Gastroesophageal sphincter (tissue), 4 donors: ENCODE measurements around the gene NSUN3. TPM values are rescaled to one million over a fixed set of nuclear protein-coding genes. Genes with fewer than 3 reads are reported as not detected.

Experiments
- ATAC-seq: fragments of 150-250 bp; one replicate; pipeline ENCODE4 v1.9.1; 2016; ENCODE audit warnings: mild to moderate bottlenecking, moderate library complexity
- H3K27ac ChIP-seq, 4 donors: fragments of 200-600 bp; sonication (generic) in 3 of 4; 1 replicate in 3 of 4; 2 replicates in 1 of 4; pipeline ENCODE4 v1.5.1; 2016 to 2019
- H3K27me3 ChIP-seq: fragments of 200-600 bp; sonication (generic); one replicate; pipeline ENCODE4 v1.5.1; 2019
- H3K36me3 ChIP-seq, 2 donors: fragments of 200-600 bp; sonication (generic); one replicate each; pipeline ENCODE4 v1.5.1; 2019; ENCODE audit warnings: control low read depth in 1 of 2
- H3K4me1 ChIP-seq, 3 donors: fragments of 200-600 bp; sonication (generic); 1 replicate in 2 of 3; 2 replicates in 1 of 3; pipeline ENCODE4 v1.5.1; 2016 to 2019; ENCODE audit warnings: control low read depth in 2 of 3
- H3K4me3 ChIP-seq, 2 donors: fragments of 200-600 bp; sonication (generic); one replicate each; pipeline ENCODE4 v1.5.1; 2019; ENCODE audit warnings: mild to moderate bottlenecking in 1 of 2, moderate library complexity in 1 of 2
- H3K9me3 ChIP-seq, 3 donors: fragments of 200-600 bp; sonication (generic); one replicate each; pipeline ENCODE4 v1.5.1; 2017 to 2019; ENCODE audit warnings: control low read depth in 2 of 3
- EP300 ChIP-seq: sonication (generic); formaldehyde crosslinking; IDR thresholded peaks from one replicate; pipeline ENCODE4 v1.6.1; 2017; ENCODE audit warnings: antibody characterized with exemption, mild to moderate bottlenecking
- POLR2A ChIP-seq, 2 donors: fragments of 450-650 bp; IDR thresholded peaks; one replicate each; pipeline ENCODE4 v1.6.1; 2017; ENCODE audit warnings: antibody characterized with exemption in 2 of 2, mild to moderate bottlenecking in 2 of 2, moderate library complexity in 1 of 2
- POLR2AphosphoS5 ChIP-seq: sonication (generic); formaldehyde crosslinking; IDR thresholded peaks from one replicate; pipeline ENCODE4 v1.6.1; 2017; ENCODE audit warnings: antibody characterized with exemption
- WGBS, 2 donors: methylation state at CpG; one replicate each; pipeline ENCODE4 v1.1.5; 2018; ENCODE audit warnings: low coverage in 1 of 2; 5-methylcytosine and 5-hydroxymethylcytosine counted together
- total RNA-seq, 4 donors: library from RNA; depleted of rRNA; stranded (reverse); fragments of >200 nt; gene quantifications; one replicate each; pipeline ENCODE4 v1.1.0, GENCODE V29; 2016
- TF ChIP-seq, protein P1 (sequence below), 4 experiments: fragments of 200-600 bp in 2 of 4; fragments of 450-650 bp in 2 of 4; sonication (generic) in 1 of 4; IDR thresholded peaks; one replicate each; pipeline ENCODE4 v1.5.1; 2017 to 2019; ENCODE audit warnings: antibody characterized with exemption in 4 of 4, mild to moderate bottlenecking in 2 of 4, moderate library complexity in 2 of 4

Gene NSUN3
- total RNA-seq, 4 donors from 2014 or later = 4.7 to 12.8 (median 9.2) TPM

- 85 to 86% methylated on average over 2 of the region's 2 CpGs for WGBS, 2 donors
- Histone ChIP-seq H3K9me3 (no peaks in the 10 kb centered on the region), H3K27me3 (no peaks in the 10 kb centered on the region), H3K4me3 (no peak overlapping the region), H3K36me3 (no peaks in the 10 kb centered on the region), H3K27ac (no peak overlapping the region), H3K4me1 (no peaks in the 10 kb centered on the region)
- TF ChIP-seq, protein P1, sequence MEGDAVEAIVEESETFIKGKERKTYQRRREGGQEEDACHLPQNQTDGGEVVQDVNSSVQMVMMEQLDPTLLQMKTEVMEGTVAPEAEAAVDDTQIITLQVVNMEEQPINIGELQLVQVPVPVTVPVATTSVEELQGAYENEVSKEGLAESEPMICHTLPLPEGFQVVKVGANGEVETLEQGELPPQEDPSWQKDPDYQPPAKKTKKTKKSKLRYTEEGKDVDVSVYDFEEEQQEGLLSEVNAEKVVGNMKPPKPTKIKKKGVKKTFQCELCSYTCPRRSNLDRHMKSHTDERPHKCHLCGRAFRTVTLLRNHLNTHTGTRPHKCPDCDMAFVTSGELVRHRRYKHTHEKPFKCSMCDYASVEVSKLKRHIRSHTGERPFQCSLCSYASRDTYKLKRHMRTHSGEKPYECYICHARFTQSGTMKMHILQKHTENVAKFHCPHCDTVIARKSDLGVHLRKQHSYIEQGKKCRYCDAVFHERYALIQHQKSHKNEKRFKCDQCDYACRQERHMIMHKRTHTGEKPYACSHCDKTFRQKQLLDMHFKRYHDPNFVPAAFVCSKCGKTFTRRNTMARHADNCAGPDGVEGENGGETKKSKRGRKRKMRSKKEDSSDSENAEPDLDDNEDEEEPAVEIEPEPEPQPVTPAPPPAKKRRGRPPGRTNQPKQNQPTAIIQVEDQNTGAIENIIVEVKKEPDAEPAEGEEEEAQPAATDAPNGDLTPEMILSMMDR (IDR thresholded peaks at IDR 0.05) = no peak
- TF ChIP-seq POLR2AphosphoS5 (no peak), EP300 (no peak), POLR2A (IDR thresholded peaks at IDR 0.05) (no peak)
- no peak for ATAC-seq
Observed at GRCh38 chr3:94173673-94174434, 111.0 kb downstream of the NSUN3 start.

- no peak overlapping the region for H3K4me3 ChIP-seq
- H3K27me3 ChIP-seq = no peaks in the 10 kb centered on the region
- 88 to 95% methylated on average over 2 of the region's 2 CpGs for WGBS, 2 donors
- no peaks in the 10 kb centered on the region for H3K9me3 ChIP-seq
- H3K27ac ChIP-seq = no peak overlapping the region
- no peaks in the 10 kb centered on the region for H3K4me1 ChIP-seq
- no peaks in the 10 kb centered on the region for H3K36me3 ChIP-seq
- no peak for TF ChIP-seq POLR2AphosphoS5
- TF ChIP-seq, protein P1 (IDR thresholded peaks at IDR 0.05) = no peak
- no peak for TF ChIP-seq EP300
- TF ChIP-seq POLR2A (IDR thresholded peaks at IDR 0.05) = no peak
- no peak for ATAC-seq
Observed at GRCh38 chr3:94175677-94176076, 112.8 kb downstream of the NSUN3 start.

DNA sequence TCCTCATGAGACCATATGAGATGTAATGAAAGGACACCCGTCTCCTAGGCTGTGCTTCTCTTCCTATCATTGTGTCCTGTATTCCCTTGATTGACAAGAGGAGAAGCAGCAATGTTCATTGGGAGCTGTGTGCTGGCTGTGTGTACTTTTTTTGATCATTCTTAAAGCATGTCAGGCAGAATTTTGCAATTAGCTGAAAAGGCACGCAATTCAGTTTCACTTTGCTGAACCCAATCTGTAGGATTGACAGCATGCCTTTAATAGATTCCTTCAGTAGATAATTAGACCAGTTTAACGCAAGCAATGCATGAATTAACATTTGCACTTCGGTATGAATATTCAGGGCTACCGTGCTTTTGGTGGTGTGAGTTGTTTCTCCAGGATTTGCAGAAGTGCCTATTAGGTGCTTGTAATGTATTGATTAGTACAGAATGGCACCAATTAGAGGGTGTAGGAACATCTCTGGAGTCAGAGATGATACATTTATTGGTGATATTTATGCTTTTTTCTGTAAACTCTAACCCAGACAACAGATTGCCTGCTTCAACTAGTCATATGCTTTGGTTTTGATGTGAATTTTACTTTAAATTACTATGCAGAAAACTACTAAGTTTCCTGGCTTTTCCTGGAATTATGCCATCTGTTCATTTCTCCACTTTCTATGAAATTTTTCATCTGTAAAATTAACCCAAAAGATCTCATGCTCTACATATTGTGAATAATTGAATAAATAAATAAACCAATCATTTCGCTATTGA lies 114.3 kb downstream of the NSUN3 start:
- no peak overlapping the region for H3K27ac ChIP-seq
- H3K4me1 ChIP-seq = no peaks in the 10 kb centered on the region

More for the DNA sequence above, 114.3 kb downstream of the NSUN3 start:
- no peak for ATAC-seq
- no peak overlapping the region for H3K4me3 ChIP-seq
- no peaks in the 10 kb centered on the region for H3K9me3 ChIP-seq
- no peaks in the 10 kb centered on the region for H3K36me3 ChIP-seq
- no peaks in the 10 kb centered on the region for H3K27me3 ChIP-seq
- WGBS, 2 donors = 45 to 63% methylated on average over 4 to 6 of the region's 6 CpGs
- TF ChIP-seq POLR2A (IDR thresholded peaks at IDR 0.05) (no peak), POLR2AphosphoS5 (no peak), EP300 (no peak)
- TF ChIP-seq, protein P1 (IDR thresholded peaks at IDR 0.05) = no peak

Other genes starting within 250 kb of the NSUN3 start
- gene PROS1, start 89.2 kb upstream of the NSUN3 start, total RNA-seq = 10 to 100 TPM; 29.3 to 91.1 (median 42.1) TPM
- gene ARL13B, start 82.9 kb upstream of the NSUN3 start, total RNA-seq = 10 to 100 TPM; 10.8 to 22.5 (median 15.3) TPM
- gene STX19, start 34.5 kb upstream of the NSUN3 start, total RNA-seq = under 1 TPM in 1 of 4 donors, not detected in 3; 0.74 TPM
- 1 to 10 TPM; 5.2 to 9.6 (median 7.5) TPM for gene DHFR2, start 145 bp upstream of the NSUN3 start, total RNA-seq